CD14-positive monocyte (primary cell): ENCODE data around the gene UBA6. TPM values are rescaled to one million over a fixed set of nuclear protein-coding genes. Genes with fewer than 3 reads are reported as not detected.

Experiments
- DNase-seq, 3 donors: peaks; one replicate each; pipeline ENCODE4 v3.0.0-alpha.2; 2011 to 2022
- H2AFZ ChIP-seq: 2 replicates; pipeline ENCODE4 v1.6.0; 2012; ENCODE audit warnings: mild to moderate bottlenecking, low read depth, low read length, inconsistent platforms; ENCODE audit not compliant: insufficient read depth, poor library complexity, severe bottlenecking
- H3K27ac ChIP-seq, 2 donors: 1 replicate in 1 of 2; 2 replicates in 1 of 2; pipeline ENCODE4 v1.5.1; 2012 to 2013; ENCODE audit warnings: low read length in 2 of 2, control low read depth in 1 of 2, inconsistent platforms in 1 of 2, low read depth in 1 of 2, mild to moderate bottlenecking in 1 of 2
- H3K27me3 ChIP-seq, 2 donors: one replicate each; pipeline versions ENCODE4 v1.6.0 to v1.6.1; 2011 to 2013; ENCODE audit warnings: low read length in 2 of 2; ENCODE audit not compliant: control insufficient read depth in 2 of 2, insufficient read depth in 2 of 2
- H3K36me3 ChIP-seq, 2 donors: replicated peaks in 1 of 2; 1 replicate in 1 of 2; 2 replicates in 1 of 2; pipeline versions ENCODE4 v1.5.1 to v1.6.1; 2012 to 2013; ENCODE audit warnings: low read length in 2 of 2, control low read depth in 1 of 2, inconsistent platforms in 1 of 2, mild to moderate bottlenecking in 1 of 2; ENCODE audit not compliant: insufficient read depth in 2 of 2, control insufficient read depth in 1 of 2
- H3K4me1 ChIP-seq, 2 donors: 1 replicate in 1 of 2; 2 replicates in 1 of 2; pipeline versions ENCODE4 v1.5.1 to v1.6.1; 2012 to 2013; ENCODE audit warnings: low read length in 2 of 2, control low read depth in 1 of 2, inconsistent platforms in 1 of 2, mild to moderate bottlenecking in 1 of 2, moderate library complexity in 1 of 2; ENCODE audit not compliant: insufficient read depth in 2 of 2, control insufficient read depth in 1 of 2
- H3K4me2 ChIP-seq: replicated peaks from 2 replicates; pipeline ENCODE3; 2012; ENCODE audit warnings: low read length, moderate library complexity, mild to moderate bottlenecking; ENCODE audit not compliant: poor library complexity, severe bottlenecking; ENCODE audit errors: extremely low read depth
- H3K4me3 ChIP-seq, 3 experiments: fragments of 200-600 bp in 1 of 3; sonication (generic) in 1 of 3; replicated peaks in 1 of 3; 1 replicate in 2 of 3; 2 replicates in 1 of 3; pipeline ENCODE4 v1.5.1; 2011 to 2013; ENCODE audit warnings: low read length in 3 of 3, mild to moderate bottlenecking in 3 of 3, control low read depth in 2 of 3, low read depth in 2 of 3, inconsistent platforms in 1 of 3, moderate library complexity in 1 of 3
- H3K79me2 ChIP-seq: 2 replicates; pipeline ENCODE4 v1.6.0; 2012; ENCODE audit warnings: mild to moderate bottlenecking, control low read depth, inconsistent platforms, low read length, moderate library complexity; ENCODE audit not compliant: insufficient read depth
- H3K9ac ChIP-seq: 2 replicates; pipeline ENCODE4 v1.6.0; 2017; ENCODE audit warnings: low read length, mild to moderate bottlenecking; ENCODE audit not compliant: insufficient read depth, poor library complexity, severe bottlenecking
- H3K9me3 ChIP-seq, 2 donors: replicated peaks in 1 of 2; 1 replicate in 1 of 2; 2 replicates in 1 of 2; pipeline versions ENCODE4 v1.5.1 to v1.6.1; 2012 to 2013; ENCODE audit warnings: low read length in 2 of 2, control low read depth in 1 of 2; ENCODE audit not compliant: control insufficient read depth in 1 of 2, insufficient read depth in 1 of 2
- H4K20me1 ChIP-seq: 2 replicates; pipeline ENCODE4 v1.6.0; 2012; ENCODE audit warnings: mild to moderate bottlenecking, low read length, control low read depth, moderate library complexity; ENCODE audit not compliant: insufficient read depth
- H3K27ac Mint-ChIP-seq, 7 donors: one replicate each; pipeline ENCODE4 v1.8.0; 2020; ENCODE audit warnings: mild to moderate bottlenecking in 7 of 7, mixed read lengths in 7 of 7, moderate library complexity in 6 of 7, inconsistent platforms in 2 of 7
- H3K27me3 Mint-ChIP-seq, 3 donors: one replicate each; pipeline ENCODE4 v1.8.0; 2021 to 2022; ENCODE audit warnings: low read depth in 3 of 3, mild to moderate bottlenecking in 3 of 3, mixed read lengths in 3 of 3, moderate library complexity in 3 of 3, inconsistent platforms in 1 of 3
- H3K36me3 Mint-ChIP-seq, 2 donors: one replicate each; pipeline ENCODE4 v1.8.0; 2020; ENCODE audit warnings: mixed read lengths in 2 of 2, inconsistent platforms in 1 of 2, mild to moderate bottlenecking in 1 of 2
- H3K4me1 Mint-ChIP-seq: one replicate; pipeline ENCODE4 v1.8.0; 2020; ENCODE audit warnings: mild to moderate bottlenecking, mixed read lengths
- H3K4me3 Mint-ChIP-seq, 2 donors: one replicate each; pipeline ENCODE4 v1.8.0; 2020; ENCODE audit warnings: mild to moderate bottlenecking in 2 of 2, mixed read lengths in 2 of 2, moderate library complexity in 1 of 2
- H3K9me3 Mint-ChIP-seq, 7 donors: one replicate each; pipeline ENCODE4 v1.8.0; 2020 to 2022; ENCODE audit warnings: mixed read lengths in 7 of 7, mild to moderate bottlenecking in 6 of 7, moderate library complexity in 6 of 7, inconsistent platforms in 2 of 7
- WGBS: methylation state at CpG from one replicate; pipeline ENCODE4 v1.1.5; 2013; ENCODE audit warnings: missing lambda C conversion rate; ENCODE audit not compliant: insufficient coverage; 5-methylcytosine and 5-hydroxymethylcytosine counted together
- intact Hi-C, 2 donors: fragments of 100-400 bp; cut with micrococcal nuclease; formaldehyde crosslinking; loops; one replicate each; pipeline versions ENCODE4 v1.15.0 to v1.15.1; 2023
- polyA plus RNA-seq, 3 donors: library from polyadenylated mRNA; depleted of rRNA in 1 of 3; unstranded in 2 of 3; stranded (reverse) in 1 of 3; fragments of 300-500 nt in 2 of 3; fragments of >200 nt in 1 of 3; fragmentation: Illumina TruSeq in 2 of 3; gene quantifications; 1 replicate in 2 of 3; 2 replicates in 1 of 3; pipeline ENCODE4 v1.2.3, GENCODE V29; 2012 to 2021
- TF ChIP-seq, protein P1 (sequence below): fragments of 200-600 bp; IDR thresholded peaks from one replicate; pipeline ENCODE4 v1.8.0; 2022; ENCODE audit warnings: antibody characterized with exemption, mild to moderate bottlenecking

Gene UBA6
- polyA plus RNA-seq, 3 donors, result 8.4 to 22.0 (median 21.0) TPM

DNA sequence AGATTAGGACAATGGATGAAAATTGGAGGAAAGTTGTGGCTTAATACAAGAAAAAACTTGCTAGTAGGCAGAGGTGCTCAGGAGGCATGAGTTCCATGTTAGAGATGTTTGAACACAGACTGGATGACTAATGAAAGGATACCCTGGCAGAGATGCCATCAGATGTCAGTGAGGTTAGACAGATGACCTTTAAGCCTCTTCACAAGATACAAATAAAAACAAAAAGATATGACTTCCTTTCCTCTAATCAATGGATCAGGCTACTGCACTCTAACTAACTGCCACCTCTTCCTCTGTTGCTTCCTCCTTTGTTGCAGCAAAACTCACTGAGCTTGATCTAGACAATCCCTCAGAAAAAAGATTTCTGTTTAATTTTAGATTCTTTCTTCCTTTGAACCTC lies 127.8 kb downstream of the UBA6 start:
- peaks cover 10% of the 10 kb centered on the region for H3K4me1 Mint-ChIP-seq
- H3K4me2 ChIP-seq, result no peak overlapping the region
- no peak overlapping the region for H3K27ac ChIP-seq

DNA sequence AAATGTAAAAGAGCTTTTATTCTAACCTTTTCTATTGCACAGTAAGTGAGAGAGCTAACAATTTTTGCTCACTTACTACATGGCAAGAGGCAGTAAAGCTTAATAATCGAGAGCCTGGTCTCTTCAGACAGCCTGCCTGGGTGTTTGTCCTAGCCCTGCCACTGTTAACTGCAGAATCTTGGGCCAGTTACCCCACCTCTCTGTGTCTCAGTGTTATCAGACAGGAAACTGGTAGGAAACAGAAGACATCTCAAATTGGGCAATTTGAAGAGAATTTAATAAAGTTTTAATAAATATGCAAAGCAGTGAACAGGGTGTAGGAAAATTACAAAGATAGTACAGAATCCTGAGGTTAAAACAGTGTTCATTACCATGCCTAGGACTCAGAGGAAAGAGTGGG lies 129.0 kb downstream of the UBA6 start:
- Histone ChIP-seq H3K27me3 (no peaks in the 10 kb centered on the region), H3K4me3 (no peak overlapping the region), H3K9me3 (no peaks in the 10 kb centered on the region), H2AFZ (peak overlapping the region; percentile 57), H3K36me3 (no peaks in the 10 kb centered on the region), H3K79me2 (no peaks in the 10 kb centered on the region), H3K27ac (no peak overlapping the region), H4K20me1 (no peaks in the 10 kb centered on the region), H3K9ac (no peak overlapping the region), H3K4me1 (no peaks in the 10 kb centered on the region), H3K4me2 (no peak overlapping the region)
- Mint-ChIP-seq H3K27ac (no peak overlapping the region), H3K4me3 (no peak overlapping the region), H3K36me3 (no peaks in the 10 kb centered on the region), H3K4me1 (peaks cover 10% of the 10 kb centered on the region), H3K9me3 (no peaks in the 10 kb centered on the region), H3K27me3 (peaks cover 0 to 1% (median 0%) of the 10 kb centered on the region in 3 donors)
- WGBS, result 0% methylated on average over 1 of the region's 1 CpG
- DNase-seq, result no peak
- intact Hi-C loops, result no loop called here
- TF ChIP-seq, protein P1, sequence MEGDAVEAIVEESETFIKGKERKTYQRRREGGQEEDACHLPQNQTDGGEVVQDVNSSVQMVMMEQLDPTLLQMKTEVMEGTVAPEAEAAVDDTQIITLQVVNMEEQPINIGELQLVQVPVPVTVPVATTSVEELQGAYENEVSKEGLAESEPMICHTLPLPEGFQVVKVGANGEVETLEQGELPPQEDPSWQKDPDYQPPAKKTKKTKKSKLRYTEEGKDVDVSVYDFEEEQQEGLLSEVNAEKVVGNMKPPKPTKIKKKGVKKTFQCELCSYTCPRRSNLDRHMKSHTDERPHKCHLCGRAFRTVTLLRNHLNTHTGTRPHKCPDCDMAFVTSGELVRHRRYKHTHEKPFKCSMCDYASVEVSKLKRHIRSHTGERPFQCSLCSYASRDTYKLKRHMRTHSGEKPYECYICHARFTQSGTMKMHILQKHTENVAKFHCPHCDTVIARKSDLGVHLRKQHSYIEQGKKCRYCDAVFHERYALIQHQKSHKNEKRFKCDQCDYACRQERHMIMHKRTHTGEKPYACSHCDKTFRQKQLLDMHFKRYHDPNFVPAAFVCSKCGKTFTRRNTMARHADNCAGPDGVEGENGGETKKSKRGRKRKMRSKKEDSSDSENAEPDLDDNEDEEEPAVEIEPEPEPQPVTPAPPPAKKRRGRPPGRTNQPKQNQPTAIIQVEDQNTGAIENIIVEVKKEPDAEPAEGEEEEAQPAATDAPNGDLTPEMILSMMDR, result no peak

More for the DNA sequence above, 127.8 kb downstream of the UBA6 start:
- Histone ChIP-seq H3K27me3 (no peaks in the 10 kb centered on the region), H4K20me1 (no peaks in the 10 kb centered on the region), H3K9ac (no peak overlapping the region), H3K4me3 (no peak overlapping the region), H3K4me1 (no peaks in the 10 kb centered on the region), H3K36me3 (no peaks in the 10 kb centered on the region), H2AFZ (no peak overlapping the region), H3K9me3 (no peaks in the 10 kb centered on the region), H3K79me2 (no peaks in the 10 kb centered on the region)
- Mint-ChIP-seq H3K36me3 (peaks cover 0 to 3% of the 10 kb centered on the region in 2 donors), H3K27ac (no peak overlapping the region), H3K27me3 (peaks cover 0 to 1% (median 0%) of the 10 kb centered on the region in 3 donors), H3K9me3 (no peaks in the 10 kb centered on the region), H3K4me3 (no peak overlapping the region)
- TF ChIP-seq, protein P1, result no peak
- DNase-seq, result no peak
- intact Hi-C loops, result no loop called here
